Esophagus muscularis mucosa (tissue), 4 donors: ENCODE results near the gene SYPL2. TPM values are rescaled to one million over a fixed set of nuclear protein-coding genes. Genes with fewer than 3 reads are reported as not detected.
A peak's percentile ranks its signal among the peaks of the same experiment; 100 is the strongest.

Experiments
- DNase-seq: peaks from one replicate; pipeline ENCODE4 v3.0.0-alpha.2; 2017; ENCODE audit errors: extremely low spot score
- H3K27ac ChIP-seq, 4 donors: fragments of 200-600 bp; sonication (generic); replicated peaks in 1 of 4; 1 replicate in 3 of 4; 2 replicates in 1 of 4; pipeline ENCODE4 v1.5.1; 2016 to 2019; ENCODE audit warnings: mild to moderate bottlenecking in 1 of 4
- H3K27me3 ChIP-seq, 4 donors: fragments of 200-600 bp; sonication (generic); one replicate each; pipeline versions ENCODE4 v1.5.1 to v1.6.0; 2016 to 2019
- H3K36me3 ChIP-seq, 4 donors: fragments of 200-600 bp; sonication (generic); one replicate each; pipeline ENCODE4 v1.5.1; 2016 to 2019
- H3K4me1 ChIP-seq, 4 donors: fragments of 200-600 bp; sonication (generic); one replicate each; pipeline ENCODE4 v1.5.1; 2016 to 2019
- H3K4me3 ChIP-seq, 4 donors: fragments of 200-600 bp; sonication (generic); 1 replicate in 2 of 4; 2 replicates in 2 of 4; pipeline ENCODE4 v1.5.1; 2016 to 2019; ENCODE audit warnings: mild to moderate bottlenecking in 4 of 4, moderate library complexity in 1 of 4
- H3K9me3 ChIP-seq, 4 donors: fragments of 200-600 bp; sonication (generic); 1 replicate in 3 of 4; 2 replicates in 1 of 4; pipeline ENCODE4 v1.5.1; 2016 to 2019
- CTCF ChIP-seq, 3 experiments: fragments of 200-600 bp in 2 of 3; fragments of 450-650 bp in 1 of 3; sonication (generic) in 2 of 3; IDR thresholded peaks; one replicate each; pipeline ENCODE4 v1.5.1; 2017 to 2019; ENCODE audit warnings: antibody characterized with exemption in 3 of 3, mild to moderate bottlenecking in 2 of 3, moderate library complexity in 1 of 3
- EP300 ChIP-seq: sonication (generic); formaldehyde crosslinking; IDR thresholded peaks from one replicate; pipeline ENCODE4 v1.6.1; 2017; ENCODE audit warnings: antibody characterized with exemption
- POLR2A ChIP-seq: fragments of 450-650 bp; IDR thresholded peaks from one replicate; pipeline ENCODE4 v1.6.1; 2017; ENCODE audit warnings: antibody characterized with exemption, moderate library complexity, mild to moderate bottlenecking, low read depth
- POLR2AphosphoS5 ChIP-seq, 2 donors: sonication (generic); formaldehyde crosslinking; IDR thresholded peaks; one replicate each; pipeline ENCODE4 v1.6.1; 2017; ENCODE audit warnings: antibody characterized with exemption in 2 of 2
- WGBS: methylation state at CpG from one replicate; pipeline ENCODE4 v1.1.5; 2018; 5-methylcytosine and 5-hydroxymethylcytosine counted together
- intact Hi-C: fragments of 100-400 bp; cut with DNase I; formaldehyde crosslinking; loops from one replicate; pipeline ENCODE4 v1.15.1; 2023
- total RNA-seq, 4 donors: library from RNA; depleted of rRNA; stranded (reverse); fragments of >200 nt; gene quantifications; one replicate each; pipeline versions ENCODE4 v1.1.0 to v1.2.1, GENCODE V29; 2016

Gene SYPL2
- total RNA-seq, 4 donors from 2014 or later, result 2.7 to 8.0 (median 4.6) TPM

DNA sequence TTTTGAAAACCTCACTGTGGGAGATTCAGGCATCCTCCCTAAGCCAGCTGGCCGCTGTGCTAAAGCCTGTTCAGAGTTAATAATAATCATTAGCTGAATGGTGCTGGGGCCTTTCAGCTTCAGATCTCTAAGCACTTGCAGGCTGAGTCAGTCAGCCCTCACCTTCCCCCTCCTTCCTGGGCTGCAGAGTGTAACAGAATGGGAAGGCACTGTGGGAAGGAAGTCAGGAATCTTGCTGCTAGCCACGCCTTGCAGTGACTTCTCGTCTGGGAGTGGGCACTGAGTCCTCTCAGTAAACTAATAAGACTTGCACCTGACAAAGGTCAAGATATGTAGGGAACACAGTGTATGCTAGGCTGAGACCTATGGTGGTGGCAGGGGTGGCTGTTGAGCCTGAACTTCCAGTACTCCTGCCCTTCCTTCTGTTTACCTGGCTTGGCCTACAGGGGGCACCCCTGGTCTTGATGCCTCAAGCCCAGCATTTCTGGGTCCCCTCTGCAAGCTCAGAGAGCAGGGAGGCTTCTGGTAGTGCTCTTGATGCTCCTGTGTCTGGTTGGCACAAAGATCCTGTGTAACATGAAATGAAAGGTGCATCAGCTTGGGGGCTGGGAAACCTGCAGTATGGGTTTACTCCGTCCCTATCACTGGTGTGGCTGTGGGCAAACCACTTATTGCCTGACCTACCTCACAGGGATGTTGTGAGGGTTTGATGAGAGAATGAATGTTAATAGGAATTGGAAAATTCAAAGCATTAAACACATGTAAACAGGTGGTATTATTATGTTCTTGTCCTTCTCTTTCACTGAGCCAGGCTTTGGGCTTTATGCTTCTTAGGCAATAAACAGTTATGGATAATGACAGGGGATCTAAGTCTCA is 33.6 kb downstream of the SYPL2 start:
- Histone ChIP-seq H3K36me3 (peaks cover 5 to 44% (median 34%) of the 10 kb centered on the region in 4 donors), H3K27ac (peak overlapping the region; percentile 51 to 81 (median 66)), H3K9me3 (no peaks in the 10 kb centered on the region), H3K4me3 (no peak overlapping the region), H3K27me3 (no peaks in the 10 kb centered on the region), H3K4me1 (peaks cover 13 to 81% (median 68%) of the 10 kb centered on the region in 4 donors)
- 55% methylated on average over 4 of the region's 4 CpGs for WGBS
- TF ChIP-seq EP300, result no peak
- peak; percentile 22 to 47 (median 36) for TF ChIP-seq CTCF (IDR thresholded peaks at IDR 0.05)
- intact Hi-C loops, result no loop called here
- no peak for DNase-seq

GRCh38 chr1:109500941-109501381 is 34.6 kb downstream of the SYPL2 start:
- H3K4me1 ChIP-seq, result peaks cover 8 to 73% (median 59%) of the 10 kb centered on the region in 4 donors
- 27% methylated on average over 4 of the region's 5 CpGs for WGBS
- H3K27ac ChIP-seq, result peak overlapping the region; percentile 51 to 81 (median 66)
- intact Hi-C loops, result no loop called here
- peaks cover 5 to 40% (median 29%) of the 10 kb centered on the region in 4 donors for H3K36me3 ChIP-seq
- no peaks in the 10 kb centered on the region for H3K27me3 ChIP-seq
- no peaks in the 10 kb centered on the region for H3K9me3 ChIP-seq
- DNase-seq, result no peak
- no peak overlapping the region for H3K4me3 ChIP-seq
- TF ChIP-seq EP300 (no peak), POLR2AphosphoS5 (IDR thresholded peaks at IDR 0.05) (peak in 1 of 2 donors; percentile 30)

DNA sequence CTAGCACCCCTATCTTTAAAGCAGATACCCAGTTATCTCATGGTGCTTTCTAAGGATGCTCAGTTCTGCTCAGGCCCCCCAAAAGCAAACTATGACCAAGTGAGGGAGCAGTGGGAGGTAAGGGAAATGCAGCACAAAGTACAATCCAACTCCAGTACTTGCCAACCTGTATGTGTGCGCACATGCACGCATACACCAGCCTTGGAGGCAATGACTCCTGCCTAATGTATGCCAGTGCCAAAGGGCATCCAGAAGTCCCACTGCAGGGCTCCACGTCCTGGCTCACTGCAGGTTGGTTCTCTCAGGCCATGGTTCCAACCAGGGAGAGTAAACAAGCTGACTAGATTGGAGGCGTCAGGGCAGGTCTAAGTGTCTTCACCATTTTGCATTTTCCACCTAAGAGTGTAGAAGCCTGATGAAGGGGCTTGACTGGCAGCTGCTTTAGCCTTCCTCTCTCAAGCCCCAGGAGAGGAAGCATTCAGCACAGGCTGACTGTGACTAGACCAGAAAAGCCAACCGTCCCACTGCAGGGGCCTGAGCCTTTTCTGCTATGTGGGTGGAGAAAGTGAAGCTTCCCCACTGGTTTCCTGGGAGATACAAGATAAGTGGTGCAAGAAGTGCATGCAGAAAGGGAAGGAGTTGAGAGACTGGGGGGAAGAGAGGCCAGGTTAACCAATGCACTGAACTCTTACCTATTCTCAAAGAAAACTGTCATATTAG is 35.5 kb downstream of the SYPL2 start:
- Histone ChIP-seq H3K4me3 (no peak overlapping the region), H3K4me1 (peaks cover 8 to 75% (median 57%) of the 10 kb centered on the region in 4 donors), H3K27ac (peak overlapping the region; percentile 51 to 81 (median 66)), H3K9me3 (no peaks in the 10 kb centered on the region), H3K27me3 (no peaks in the 10 kb centered on the region), H3K36me3 (peaks cover 5 to 32% (median 20%) of the 10 kb centered on the region in 4 donors)
- DNase-seq, result no peak
- WGBS, result 75% methylated on average over 5 of the region's 5 CpGs
- no peak for TF ChIP-seq CTCF (IDR thresholded peaks at IDR 0.05)
- no peak for TF ChIP-seq POLR2A
- TF ChIP-seq EP300, result no peak
- no peak for TF ChIP-seq POLR2AphosphoS5 (IDR thresholded peaks at IDR 0.05)
- intact Hi-C loops, result no loop called here

DNA sequence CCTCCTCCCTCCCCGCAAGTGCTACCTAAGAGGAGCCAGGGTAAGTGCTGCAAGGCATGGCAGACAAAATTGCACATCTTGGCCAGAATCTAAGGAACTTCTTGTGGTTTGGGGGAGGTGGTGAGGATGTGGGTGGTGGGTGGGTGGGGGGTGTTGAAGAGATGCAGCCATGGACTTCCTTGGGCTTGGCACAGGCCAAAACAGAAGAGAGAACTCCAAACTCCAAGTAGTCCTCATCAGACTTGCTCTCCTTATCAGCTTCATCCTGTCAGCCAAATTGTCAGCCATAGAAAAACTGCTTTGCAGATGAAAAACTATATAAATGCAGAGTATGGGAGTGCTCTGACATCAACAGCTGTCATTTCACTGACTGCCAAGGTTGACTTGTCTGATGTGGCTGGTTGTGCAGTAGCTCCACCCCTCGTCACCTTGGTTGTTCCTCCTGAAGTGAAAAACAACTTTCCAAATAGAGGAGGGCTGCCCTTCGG is 36.1 kb downstream of the SYPL2 start:
- H3K4me3 ChIP-seq, result no peak overlapping the region
- TF ChIP-seq EP300 (no peak), POLR2A (no peak), POLR2AphosphoS5 (IDR thresholded peaks at IDR 0.05) (no peak), CTCF (IDR thresholded peaks at IDR 0.05) (no peak)
- no peaks in the 10 kb centered on the region for H3K9me3 ChIP-seq
- H3K36me3 ChIP-seq, result peaks cover 1 to 26% (median 14%) of the 10 kb centered on the region in 4 donors
- peak overlapping the region; percentile 12 to 81 (median 57) for H3K27ac ChIP-seq
- DNase-seq, result no peak
- H3K27me3 ChIP-seq, result no peaks in the 10 kb centered on the region
- intact Hi-C loops, result no loop called here
- WGBS, result 75% methylated on average over 3 of the region's 3 CpGs
- H3K4me1 ChIP-seq, result peaks cover 8 to 78% (median 57%) of the 10 kb centered on the region in 4 donors

DNA sequence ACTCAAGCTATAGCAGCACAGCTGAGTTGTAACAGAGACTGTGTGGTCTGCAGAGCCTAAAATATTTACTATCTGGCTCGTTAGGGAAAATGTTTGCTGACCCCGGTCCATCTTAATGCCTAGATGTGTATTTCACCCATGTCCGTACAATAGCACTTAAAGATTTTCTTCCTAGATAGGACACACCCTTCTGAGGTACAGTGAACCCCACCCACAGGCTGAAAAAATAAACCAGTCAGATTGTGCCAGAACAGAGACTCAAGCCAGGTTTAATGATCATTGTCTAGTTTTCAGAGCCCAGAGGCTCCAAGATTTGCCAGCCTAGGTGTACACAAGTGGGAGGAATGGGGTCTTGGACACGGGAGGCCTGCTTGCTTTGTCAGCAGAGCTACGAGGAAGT is 37.6 kb downstream of the SYPL2 start:
- Histone ChIP-seq H3K27ac (no peak overlapping the region), H3K27me3 (no peaks in the 10 kb centered on the region), H3K4me3 (no peak overlapping the region), H3K36me3 (peaks cover 0 to 23% (median 6%) of the 10 kb centered on the region in 4 donors), H3K9me3 (no peaks in the 10 kb centered on the region), H3K4me1 (peaks cover 14 to 77% (median 57%) of the 10 kb centered on the region in 4 donors)
- 72% methylated on average over 5 of the region's 5 CpGs for WGBS
- TF ChIP-seq POLR2A (no peak), EP300 (no peak), CTCF (IDR thresholded peaks at IDR 0.05) (no peak), POLR2AphosphoS5 (IDR thresholded peaks at IDR 0.05) (no peak)
- DNase-seq, result no peak
- intact Hi-C loops, result no loop called here
